Activated naive CD4-positive, alpha-beta T cell treated with anti-CD3 and anti-CD28 coated beads for 36 hours (primary cell): Measurements from ENCODE around the gene ASTN2. TPM values are rescaled to one million over a fixed set of nuclear protein-coding genes. Genes with fewer than 3 reads are reported as not detected.

Source experiments
- CTCF ChIA-PET: fragments of 350-600 bp; sonication (Branson Sonifier 250); formaldehyde crosslinking; loops from one replicate; lab custom pipeline; 2021; ENCODE audit warnings: antibody characterized with exemption; lab: Charles Lee
- DNase-seq: peaks from one replicate; pipeline ENCODE4 v3.0.0-alpha.2; 2020
- H3K27ac Mint-ChIP-seq: one replicate; pipeline ENCODE4 v1.8.0; 2021; ENCODE audit warnings: mild to moderate bottlenecking, mixed read lengths
- H3K27me3 Mint-ChIP-seq: one replicate; pipeline ENCODE4 v1.8.0; 2021; ENCODE audit warnings: low read depth, mixed read lengths
- H3K36me3 Mint-ChIP-seq: one replicate; pipeline ENCODE4 v1.8.0; 2021; ENCODE audit warnings: low read depth, mixed read lengths
- H3K4me1 Mint-ChIP-seq: one replicate; pipeline ENCODE4 v1.8.0; 2021; ENCODE audit warnings: low read depth, mixed read lengths
- H3K4me3 Mint-ChIP-seq: one replicate; pipeline ENCODE4 v1.8.0; 2021; ENCODE audit warnings: mild to moderate bottlenecking, moderate library complexity, mixed read lengths
- H3K9me3 Mint-ChIP-seq: one replicate; pipeline ENCODE4 v1.8.0; 2021; ENCODE audit warnings: mixed read lengths
- intact Hi-C: fragments of 100-400 bp; cut with micrococcal nuclease; formaldehyde crosslinking; loops from one replicate; pipeline ENCODE4 v1.15.1; 2023
- total RNA-seq, 2 experiments: library from RNA; stranded (reverse); gene quantifications; one replicate each; pipeline ENCODE4 v1.2.3, GENCODE V29; 2021

Gene ASTN2
- total RNA-seq, 2 experiments from 2014 or later: 6.0 to 6.6 TPM

- Mint-ChIP-seq H3K27me3 (peaks cover 8% of the 10 kb centered on the region), H3K4me1 (no peaks in the 10 kb centered on the region), H3K4me3 (no peak overlapping the region), H3K36me3 (no peaks in the 10 kb centered on the region), H3K9me3 (peaks cover 3% of the 10 kb centered on the region), H3K27ac (no peak overlapping the region)
- DNase-seq: no peak
- intact Hi-C loops: no loop called here
- CTCF ChIA-PET: no interaction called here
Measured at GRCh38 chr9:117305454-117305853, 109.4 kb downstream of the ASTN2 start.

GRCh38 chr9:117304549-117304948, 110.3 kb downstream of the ASTN2 start:
- CTCF ChIA-PET: no interaction called here
- Mint-ChIP-seq H3K27ac (no peak overlapping the region), H3K4me1 (no peaks in the 10 kb centered on the region), H3K4me3 (no peak overlapping the region), H3K27me3 (peaks cover 8% of the 10 kb centered on the region), H3K9me3 (peaks cover 3% of the 10 kb centered on the region), H3K36me3 (no peaks in the 10 kb centered on the region)
- intact Hi-C loops: no loop called here
- no peak for DNase-seq

GRCh38 chr9:117303643-117304230, 111.1 kb downstream of the ASTN2 start:
- intact Hi-C loops: no loop called here
- Mint-ChIP-seq H3K4me1 (no peaks in the 10 kb centered on the region), H3K27me3 (peaks cover 8% of the 10 kb centered on the region), H3K4me3 (no peak overlapping the region), H3K9me3 (peaks cover 5% of the 10 kb centered on the region), H3K27ac (no peak overlapping the region), H3K36me3 (no peaks in the 10 kb centered on the region)
- no peak for DNase-seq
- CTCF ChIA-PET: no interaction called here

- Mint-ChIP-seq H3K27ac (no peak overlapping the region), H3K36me3 (no peaks in the 10 kb centered on the region), H3K9me3 (peaks cover 5% of the 10 kb centered on the region), H3K4me1 (no peaks in the 10 kb centered on the region), H3K4me3 (no peak overlapping the region), H3K27me3 (peaks cover 4% of the 10 kb centered on the region)
- CTCF ChIA-PET: no interaction called here
- DNase-seq: no peak
- intact Hi-C loops: no loop called here
Measured at GRCh38 chr9:117302487-117302886, 112.4 kb downstream of the ASTN2 start.

GRCh38 chr9:117300371-117301110, 114.3 kb downstream of the ASTN2 start:
- peaks cover 7% of the 10 kb centered on the region for H3K9me3 Mint-ChIP-seq
- H3K27ac Mint-ChIP-seq: no peak overlapping the region
- no peaks in the 10 kb centered on the region for H3K36me3 Mint-ChIP-seq
- intact Hi-C loops: no loop called here
- no peak for DNase-seq
- H3K4me3 Mint-ChIP-seq: no peak overlapping the region
- peaks cover 4% of the 10 kb centered on the region for H3K27me3 Mint-ChIP-seq
- CTCF ChIA-PET: no interaction called here
- H3K4me1 Mint-ChIP-seq: no peaks in the 10 kb centered on the region

- H3K4me1 Mint-ChIP-seq: no peaks in the 10 kb centered on the region
- peaks cover 7% of the 10 kb centered on the region for H3K9me3 Mint-ChIP-seq
- intact Hi-C loops: no loop called here
- CTCF ChIA-PET: no interaction called here
- DNase-seq: no peak
- H3K27me3 Mint-ChIP-seq: no peaks in the 10 kb centered on the region
- H3K27ac Mint-ChIP-seq: no peak overlapping the region
- no peaks in the 10 kb centered on the region for H3K36me3 Mint-ChIP-seq
- no peak overlapping the region for H3K4me3 Mint-ChIP-seq
Measured at GRCh38 chr9:117296453-117296852, 118.4 kb downstream of the ASTN2 start.

GRCh38 chr9:117293206-117294114, 121.4 kb downstream of the ASTN2 start:
- Mint-ChIP-seq H3K4me1 (no peaks in the 10 kb centered on the region), H3K27ac (no peak overlapping the region), H3K9me3 (peaks cover 4% of the 10 kb centered on the region), H3K27me3 (no peaks in the 10 kb centered on the region), H3K36me3 (no peaks in the 10 kb centered on the region), H3K4me3 (no peak overlapping the region)
- CTCF ChIA-PET: no interaction called here
- no peak for DNase-seq
- intact Hi-C loops: no loop called here

- Mint-ChIP-seq H3K9me3 (peaks cover 4% of the 10 kb centered on the region), H3K27me3 (no peaks in the 10 kb centered on the region), H3K27ac (no peak overlapping the region), H3K4me1 (no peaks in the 10 kb centered on the region), H3K36me3 (no peaks in the 10 kb centered on the region), H3K4me3 (no peak overlapping the region)
- intact Hi-C loops: no loop called here
- DNase-seq: no peak
- CTCF ChIA-PET: no interaction called here
Measured at GRCh38 chr9:117290856-117291622, 123.8 kb downstream of the ASTN2 start.

GRCh38 chr9:117290306-117290840, 124.5 kb downstream of the ASTN2 start:
- Mint-ChIP-seq H3K4me3 (no peak overlapping the region), H3K4me1 (no peaks in the 10 kb centered on the region), H3K27me3 (no peaks in the 10 kb centered on the region), H3K27ac (no peak overlapping the region), H3K36me3 (no peaks in the 10 kb centered on the region), H3K9me3 (peaks cover 2% of the 10 kb centered on the region)
- DNase-seq: no peak
- CTCF ChIA-PET: no interaction called here
- intact Hi-C loops: no loop called here

GRCh38 chr9:117286245-117286644, 128.6 kb downstream of the ASTN2 start:
- Mint-ChIP-seq H3K36me3 (no peaks in the 10 kb centered on the region), H3K9me3 (no peaks in the 10 kb centered on the region), H3K4me3 (no peak overlapping the region), H3K27ac (no peak overlapping the region), H3K4me1 (no peaks in the 10 kb centered on the region), H3K27me3 (no peaks in the 10 kb centered on the region)
- no peak for DNase-seq
- CTCF ChIA-PET: no interaction called here
- intact Hi-C loops: no loop called here

- H3K4me1 Mint-ChIP-seq: no peaks in the 10 kb centered on the region
- no peak overlapping the region for H3K4me3 Mint-ChIP-seq
- no peak for DNase-seq
- intact Hi-C loops: no loop called here
- H3K27ac Mint-ChIP-seq: no peak overlapping the region
- no peaks in the 10 kb centered on the region for H3K9me3 Mint-ChIP-seq
- CTCF ChIA-PET: no interaction called here
- H3K36me3 Mint-ChIP-seq: no peaks in the 10 kb centered on the region
- no peaks in the 10 kb centered on the region for H3K27me3 Mint-ChIP-seq
Measured at GRCh38 chr9:117284414-117284813, 130.4 kb downstream of the ASTN2 start.

- H3K36me3 Mint-ChIP-seq: no peaks in the 10 kb centered on the region
- no peak for DNase-seq
- CTCF ChIA-PET: no interaction called here
- no peaks in the 10 kb centered on the region for H3K9me3 Mint-ChIP-seq
- H3K4me1 Mint-ChIP-seq: no peaks in the 10 kb centered on the region
- H3K4me3 Mint-ChIP-seq: no peak overlapping the region
- intact Hi-C loops: no loop called here
- no peak overlapping the region for H3K27ac Mint-ChIP-seq
- no peaks in the 10 kb centered on the region for H3K27me3 Mint-ChIP-seq
Measured at GRCh38 chr9:117282541-117282940, 132.3 kb downstream of the ASTN2 start.
